Neural crest cell (in vitro differentiated cells): Measurements from ENCODE around the gene PCBP3. TPM values are rescaled to one million over a fixed set of nuclear protein-coding genes. Genes with fewer than 3 reads are reported as not detected.
A peak's percentile ranks its signal among the peaks of the same experiment; 100 is the strongest.

ENCODE experiments used
- DNase-seq: peaks from one replicate; pipeline ENCODE4 v3.0.0; 2021; ENCODE audit warnings: low read depth, mixed read lengths, low spot score
- H3K27ac Mint-ChIP-seq: one replicate; pipeline ENCODE4 v1.8.0; 2021; ENCODE audit warnings: mild to moderate bottlenecking, mixed read lengths; ENCODE audit not compliant: unreplicated experiment
- H3K27me3 Mint-ChIP-seq: 2 replicates; pipeline ENCODE4 v1.8.0; 2021; ENCODE audit warnings: low read depth, mild to moderate bottlenecking, mixed read lengths
- H3K36me3 Mint-ChIP-seq: 2 replicates; pipeline ENCODE4 v1.8.0; 2021; ENCODE audit warnings: low read depth, mild to moderate bottlenecking, mixed read lengths
- H3K4me1 Mint-ChIP-seq: 2 replicates; pipeline ENCODE4 v1.8.0; 2021; ENCODE audit warnings: mixed read lengths
- H3K4me3 Mint-ChIP-seq: one replicate; pipeline ENCODE4 v1.8.0; 2021; ENCODE audit warnings: mild to moderate bottlenecking, mixed read lengths
- H3K9me3 Mint-ChIP-seq: 2 replicates; pipeline ENCODE4 v1.8.0; 2021; ENCODE audit warnings: mixed read lengths
- total RNA-seq: library from RNA; stranded (reverse); gene quantifications from 2 replicates; pipeline ENCODE4 v1.2.1, GENCODE V29; 2021
- TF ChIP-seq, protein P1 (sequence below): fragments of 200-600 bp; sonication (generic); conservative IDR thresholded peaks from 2 replicates; pipeline ENCODE4 v1.5.0; 2021; ENCODE audit warnings: antibody characterized with exemption, mild to moderate bottlenecking

PCBP3 gene
- total RNA-seq, 1 donor from 2014 or later: 5.1 TPM

GRCh38 chr21:45852886-45853400 lies 209.4 kb downstream of the PCBP3 start:
- H3K27ac Mint-ChIP-seq: no peak overlapping the region
- H3K27me3 Mint-ChIP-seq: peaks cover 2% of the 10 kb centered on the region
- H3K36me3 Mint-ChIP-seq: no peaks in the 10 kb centered on the region
- H3K9me3 Mint-ChIP-seq: no peaks in the 10 kb centered on the region
- H3K4me1 Mint-ChIP-seq: peaks cover 14% of the 10 kb centered on the region
- no peak overlapping the region for H3K4me3 Mint-ChIP-seq
- TF ChIP-seq, protein P1, sequence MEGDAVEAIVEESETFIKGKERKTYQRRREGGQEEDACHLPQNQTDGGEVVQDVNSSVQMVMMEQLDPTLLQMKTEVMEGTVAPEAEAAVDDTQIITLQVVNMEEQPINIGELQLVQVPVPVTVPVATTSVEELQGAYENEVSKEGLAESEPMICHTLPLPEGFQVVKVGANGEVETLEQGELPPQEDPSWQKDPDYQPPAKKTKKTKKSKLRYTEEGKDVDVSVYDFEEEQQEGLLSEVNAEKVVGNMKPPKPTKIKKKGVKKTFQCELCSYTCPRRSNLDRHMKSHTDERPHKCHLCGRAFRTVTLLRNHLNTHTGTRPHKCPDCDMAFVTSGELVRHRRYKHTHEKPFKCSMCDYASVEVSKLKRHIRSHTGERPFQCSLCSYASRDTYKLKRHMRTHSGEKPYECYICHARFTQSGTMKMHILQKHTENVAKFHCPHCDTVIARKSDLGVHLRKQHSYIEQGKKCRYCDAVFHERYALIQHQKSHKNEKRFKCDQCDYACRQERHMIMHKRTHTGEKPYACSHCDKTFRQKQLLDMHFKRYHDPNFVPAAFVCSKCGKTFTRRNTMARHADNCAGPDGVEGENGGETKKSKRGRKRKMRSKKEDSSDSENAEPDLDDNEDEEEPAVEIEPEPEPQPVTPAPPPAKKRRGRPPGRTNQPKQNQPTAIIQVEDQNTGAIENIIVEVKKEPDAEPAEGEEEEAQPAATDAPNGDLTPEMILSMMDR: no peak
- DNase-seq: no peak

DNA sequence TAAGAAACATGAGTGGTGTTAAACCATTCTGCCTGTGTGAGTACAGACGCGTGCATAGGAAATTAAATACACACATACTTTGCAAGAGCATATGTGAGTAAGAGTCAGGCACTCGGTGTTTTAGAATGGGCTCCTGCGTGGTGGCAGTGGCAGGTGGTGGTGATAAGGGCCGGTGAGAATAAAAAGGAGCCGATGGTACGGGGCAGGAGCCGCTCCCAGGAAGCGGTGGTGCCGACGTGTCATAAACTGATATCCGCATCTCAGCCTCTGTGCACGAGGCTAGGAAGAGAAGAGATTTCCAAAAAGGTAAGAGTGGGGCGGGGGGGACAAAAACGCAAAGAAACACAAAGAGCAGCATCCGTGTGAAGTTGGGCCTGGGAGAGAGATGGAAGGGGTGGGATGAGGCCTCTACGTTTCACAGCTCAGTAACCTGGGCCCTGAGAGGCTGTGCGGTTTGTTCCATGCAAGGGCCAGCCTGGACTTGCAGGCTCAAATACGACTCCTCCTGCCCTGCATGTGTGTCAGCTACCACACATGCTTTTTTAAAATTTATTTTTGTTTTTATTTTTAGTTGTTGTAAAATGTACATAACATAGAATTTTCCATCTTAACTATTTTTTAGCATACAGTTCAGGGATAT lies 210.3 kb downstream of the PCBP3 start:
- H3K4me1 Mint-ChIP-seq: peaks cover 6% of the 10 kb centered on the region
- TF ChIP-seq, protein P1: no peak
- no peaks in the 10 kb centered on the region for H3K36me3 Mint-ChIP-seq
- H3K9me3 Mint-ChIP-seq: no peaks in the 10 kb centered on the region
- peak overlapping the region; percentile 65 for H3K27ac Mint-ChIP-seq
- H3K27me3 Mint-ChIP-seq: peaks cover 2% of the 10 kb centered on the region
- DNase-seq: no peak
- H3K4me3 Mint-ChIP-seq: no peak overlapping the region

DNA sequence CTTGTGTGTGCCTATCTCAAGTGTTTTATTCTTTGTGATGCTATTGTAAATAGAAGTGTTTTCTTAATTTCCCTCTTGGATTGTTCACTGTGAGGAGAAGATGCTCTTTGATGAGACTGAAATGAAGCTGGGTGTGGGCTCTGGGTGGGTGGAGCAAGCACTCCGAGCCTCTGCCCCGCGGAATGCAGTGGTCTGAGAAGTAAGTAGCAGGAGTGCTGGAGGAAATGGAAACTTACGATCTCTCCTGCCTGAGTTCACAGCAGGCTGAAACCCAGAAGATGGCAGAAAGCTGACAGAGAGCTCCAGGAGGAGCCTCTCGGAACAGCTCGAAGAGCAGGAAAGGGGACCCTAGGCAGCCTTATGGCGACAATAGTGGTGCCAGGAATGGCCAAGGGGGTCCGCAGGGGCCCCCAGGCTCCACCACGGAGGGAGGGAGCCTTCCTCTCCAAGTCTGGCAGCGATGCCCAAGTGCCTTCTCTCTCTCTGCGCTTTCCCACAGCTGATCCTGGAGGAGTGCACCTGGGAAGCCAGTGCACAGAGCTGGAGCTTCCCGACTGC lies 211.2 kb downstream of the PCBP3 start:
- H3K4me1 Mint-ChIP-seq: peaks cover 6% of the 10 kb centered on the region
- H3K4me3 Mint-ChIP-seq: no peak overlapping the region
- no peaks in the 10 kb centered on the region for H3K9me3 Mint-ChIP-seq
- H3K27me3 Mint-ChIP-seq: peaks cover 2% of the 10 kb centered on the region
- TF ChIP-seq, protein P1: no peak
- no peak overlapping the region for H3K27ac Mint-ChIP-seq
- DNase-seq: no peak
- no peaks in the 10 kb centered on the region for H3K36me3 Mint-ChIP-seq

DNA sequence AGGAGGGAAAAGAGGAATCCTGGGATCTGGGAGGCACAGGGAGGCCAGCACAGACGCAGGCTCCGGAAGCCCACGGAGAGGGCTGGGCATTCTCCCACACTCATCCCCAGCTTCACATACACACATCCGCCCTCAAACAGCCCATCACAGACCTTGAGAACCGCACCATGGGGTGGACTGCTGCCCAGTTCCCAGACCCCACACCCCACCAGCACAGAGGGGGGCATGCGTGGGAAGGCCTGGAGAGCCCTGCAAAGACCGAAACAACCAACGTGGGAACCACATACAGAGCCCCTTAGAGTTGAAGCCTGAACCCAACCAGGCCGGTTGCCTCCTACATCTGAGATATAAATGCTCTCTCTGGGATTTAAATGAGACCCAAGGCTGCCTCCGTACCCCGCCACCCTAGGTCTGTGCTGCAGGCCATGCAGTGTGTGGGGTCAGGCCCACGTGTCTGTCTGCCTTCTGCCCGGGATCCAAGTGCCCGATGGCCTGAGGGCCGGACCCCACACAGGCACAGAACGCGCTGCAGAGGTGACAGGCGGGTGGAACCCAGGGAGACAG lies 211.8 kb downstream of the PCBP3 start:
- H3K4me1 Mint-ChIP-seq: peaks cover 6% of the 10 kb centered on the region
- TF ChIP-seq, protein P1: no peak

DNA sequence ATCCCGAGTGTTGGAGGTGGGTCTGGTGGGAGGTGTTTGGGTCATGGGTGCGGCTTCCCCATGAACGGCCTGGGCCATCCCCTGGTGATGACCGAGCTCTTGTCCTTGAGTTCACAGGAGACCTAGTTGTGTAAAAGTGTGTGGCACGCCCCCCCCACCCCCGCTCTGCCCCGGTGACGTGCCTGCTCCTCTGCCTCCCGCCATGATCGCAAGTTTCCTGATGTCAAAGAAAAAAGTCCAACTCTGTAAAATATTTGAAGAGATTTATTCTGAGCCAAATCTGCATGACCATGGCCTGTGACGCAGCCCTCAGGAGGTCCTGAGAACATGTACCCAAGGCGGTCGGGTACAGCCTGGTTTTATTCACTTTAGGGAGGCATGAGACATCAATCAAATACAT lies 212.9 kb downstream of the PCBP3 start:
- H3K36me3 Mint-ChIP-seq: no peaks in the 10 kb centered on the region
- peaks cover 6% of the 10 kb centered on the region for H3K4me1 Mint-ChIP-seq
- H3K4me3 Mint-ChIP-seq: no peak overlapping the region
- TF ChIP-seq, protein P1: no peak
- no peak overlapping the region for H3K27ac Mint-ChIP-seq
- H3K9me3 Mint-ChIP-seq: no peaks in the 10 kb centered on the region
- peaks cover 2% of the 10 kb centered on the region for H3K27me3 Mint-ChIP-seq
- DNase-seq: no peak

More for the DNA sequence above, 211.8 kb downstream of the PCBP3 start:
- Mint-ChIP-seq H3K27me3 (peaks cover 2% of the 10 kb centered on the region), H3K9me3 (no peaks in the 10 kb centered on the region), H3K27ac (no peak overlapping the region), H3K4me3 (no peak overlapping the region), H3K36me3 (no peaks in the 10 kb centered on the region)
- DNase-seq: no peak
